ENCODE measurements around the gene MCOLN2. TPM values are rescaled to one million over a fixed set of nuclear protein-coding genes. Genes with fewer than 3 reads are reported as not detected.

Gene MCOLN2
- polyA plus RNA-seq, 1 of the 3 experiments (the other 2 are of a cell fraction): not detected

DNA sequence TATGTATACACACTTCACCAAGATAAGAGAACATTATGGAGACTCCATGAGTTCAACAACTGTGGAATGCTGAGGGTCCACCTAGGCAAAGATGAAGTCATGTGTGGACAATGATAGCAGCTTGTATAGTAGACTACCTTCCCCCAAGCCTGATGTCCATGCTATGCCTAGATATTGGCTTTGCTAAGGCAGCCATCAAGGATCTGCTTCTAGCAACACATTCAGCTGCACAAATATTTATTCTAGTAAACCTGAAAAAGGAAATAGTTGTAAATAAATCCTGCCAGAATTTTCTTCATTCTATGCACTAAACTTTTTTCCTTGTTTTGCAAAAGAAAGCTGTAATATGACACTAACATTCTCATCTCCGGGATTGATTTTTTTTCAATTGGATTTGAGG is 96.9 kb downstream of the MCOLN2 start:
- CTCF ChIA-PET: no interaction called here
- Histone ChIP-seq H3K27ac (ENCODE audit: low read depth in 2 of 2, low read length in 1 of 2) (no peak overlapping the region), H3K9me3 (no peaks in the 10 kb centered on the region), H2AFZ (ENCODE audit: low read depth) (no peak overlapping the region), H3K27me3 (ENCODE audit: insufficient read depth) (no peaks in the 10 kb centered on the region; the same call in 1 of the 2 replicates), H3K9ac (no peak overlapping the region), H3K4me3 (ENCODE audit: low read depth in 2 of 2, low read length in 1 of 2) (no peak overlapping the region), H3K36me3 (replicated peaks in 1 of 2; ENCODE audit: control insufficient read depth in 1 of 2, insufficient read depth in 2 of 2, low read length in 1 of 2) (no peaks in the 10 kb centered on the region), H4K20me1 (ENCODE audit: insufficient read depth) (no peaks in the 10 kb centered on the region), H3F3A (replicated peaks; ENCODE audit: insufficient read depth) (no peaks in the 10 kb centered on the region), H3K4me2 (no peak overlapping the region), H3K79me2 (ENCODE audit: insufficient read depth) (no peaks in the 10 kb centered on the region), H3K4me1 (ENCODE audit: control insufficient read depth in 1 of 2, insufficient read depth in 2 of 2, low read depth in 1 of 2, low read length in 1 of 2) (no peaks in the 10 kb centered on the region), H3K9me2 (no peaks in the 10 kb centered on the region)
- POLR2A ChIA-PET: no interaction called here
- DNase-seq: no peak
- TF ChIP-seq SMC3 (IDR thresholded peaks at IDR 0.05; ENCODE audit: low read depth, low read length): no peak
- TF ChIP-seq TEAD4 (IDR thresholded peaks at IDR 0.05; ENCODE audit: borderline replicate concordance, insufficient read depth): no peak
- TF ChIP-seq, protein P1, sequence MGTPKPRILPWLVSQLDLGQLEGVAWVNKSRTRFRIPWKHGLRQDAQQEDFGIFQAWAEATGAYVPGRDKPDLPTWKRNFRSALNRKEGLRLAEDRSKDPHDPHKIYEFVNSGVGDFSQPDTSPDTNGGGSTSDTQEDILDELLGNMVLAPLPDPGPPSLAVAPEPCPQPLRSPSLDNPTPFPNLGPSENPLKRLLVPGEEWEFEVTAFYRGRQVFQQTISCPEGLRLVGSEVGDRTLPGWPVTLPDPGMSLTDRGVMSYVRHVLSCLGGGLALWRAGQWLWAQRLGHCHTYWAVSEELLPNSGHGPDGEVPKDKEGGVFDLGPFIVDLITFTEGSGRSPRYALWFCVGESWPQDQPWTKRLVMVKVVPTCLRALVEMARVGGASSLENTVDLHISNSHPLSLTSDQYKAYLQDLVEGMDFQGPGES (IDR thresholded peaks at IDR 0.05; ENCODE audit: low read depth, low read length): no peak
- no peak for TF ChIP-seq POLR2AphosphoS5 (IDR thresholded peaks at IDR 0.05; ENCODE audit: low read depth, low read length)
- no peak for TF ChIP-seq TAF1 (IDR thresholded peaks at IDR 0.05; ENCODE audit: borderline replicate concordance, low read depth, low read length)
- TF ChIP-seq NRF1 (IDR thresholded peaks at IDR 0.05; ENCODE audit: low read depth, low read length): no peak
- WGBS (ENCODE audit: low lambda C conversion rate): 67% methylated on average over 1 of the region's 1 CpG

DNA sequence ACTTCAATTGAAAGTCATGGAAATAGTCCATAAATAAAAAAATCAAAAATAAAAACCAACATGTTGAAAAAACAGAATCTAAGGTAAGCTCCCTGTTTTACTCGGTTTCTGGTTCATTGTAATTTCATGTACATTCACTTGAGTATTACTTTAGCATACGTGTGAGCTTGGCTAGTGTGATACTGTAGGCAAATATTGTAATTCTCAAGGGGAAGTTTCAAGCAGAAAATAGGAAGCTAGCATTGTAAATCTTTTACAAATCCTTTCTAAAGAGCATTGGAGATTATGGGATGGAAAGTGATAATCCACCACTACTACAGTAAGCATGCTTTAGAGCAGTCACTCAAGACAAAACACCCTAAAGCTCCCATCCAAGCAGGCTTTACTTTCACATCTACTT is 100.6 kb downstream of the MCOLN2 start:
- 34% methylated on average over 2 of the region's 2 CpGs for WGBS (ENCODE audit: low lambda C conversion rate)
- CTCF ChIA-PET: interaction anchor here (1.0 to 1.9 kb wide), 4 partner anchors 17 to 124 kb away, joined by 3 to 6 read pairs (median 4); no protein-coding TSS in a partner anchor

More for the DNA sequence above, 100.6 kb downstream of the MCOLN2 start:
- Histone ChIP-seq H3K79me2 (ENCODE audit: insufficient read depth) (no peaks in the 10 kb centered on the region), H3K36me3 (replicated peaks in 1 of 2; ENCODE audit: control insufficient read depth in 1 of 2, insufficient read depth in 2 of 2, low read length in 1 of 2) (no peaks in the 10 kb centered on the region), H3K4me1 (ENCODE audit: control insufficient read depth in 1 of 2, insufficient read depth in 2 of 2, low read depth in 1 of 2, low read length in 1 of 2) (peaks cover 0 to 6% of the 10 kb centered on the region in 2 experiments; a peak in 1 of 4 replicates), H3K9ac (no peak overlapping the region), H3K4me2 (no peak overlapping the region), H3F3A (replicated peaks; ENCODE audit: insufficient read depth) (no peaks in the 10 kb centered on the region), H3K27me3 (ENCODE audit: insufficient read depth) (peaks cover 21% of the 10 kb centered on the region), H3K27ac (ENCODE audit: low read depth in 2 of 2, low read length in 1 of 2) (no peak overlapping the region), H3K4me3 (ENCODE audit: low read depth in 2 of 2, low read length in 1 of 2) (no peak overlapping the region), H3K9me2 (no peaks in the 10 kb centered on the region), H2AFZ (ENCODE audit: low read depth) (no peak overlapping the region), H4K20me1 (ENCODE audit: insufficient read depth) (no peaks in the 10 kb centered on the region), H3K9me3 (no peaks in the 10 kb centered on the region)
- POLR2A ChIA-PET: no interaction called here
- TF ChIP-seq EP300 (IDR thresholded peaks at IDR 0.05; ENCODE audit: borderline replicate concordance in 1 of 2, low read depth in 1 of 2, low read length in 1 of 2): no peak
- TF ChIP-seq, protein P2, sequence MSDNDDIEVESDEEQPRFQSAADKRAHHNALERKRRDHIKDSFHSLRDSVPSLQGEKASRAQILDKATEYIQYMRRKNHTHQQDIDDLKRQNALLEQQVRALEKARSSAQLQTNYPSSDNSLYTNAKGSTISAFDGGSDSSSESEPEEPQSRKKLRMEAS (IDR thresholded peaks at IDR 0.05; ENCODE audit: low read depth): no peak
- TF ChIP-seq GABPA (IDR thresholded peaks at IDR 0.05; ENCODE audit: low read depth): no peak
- TF ChIP-seq RFX5 (IDR thresholded peaks at IDR 0.05; ENCODE audit: low read length): no peak
- TF ChIP-seq, protein P3, sequence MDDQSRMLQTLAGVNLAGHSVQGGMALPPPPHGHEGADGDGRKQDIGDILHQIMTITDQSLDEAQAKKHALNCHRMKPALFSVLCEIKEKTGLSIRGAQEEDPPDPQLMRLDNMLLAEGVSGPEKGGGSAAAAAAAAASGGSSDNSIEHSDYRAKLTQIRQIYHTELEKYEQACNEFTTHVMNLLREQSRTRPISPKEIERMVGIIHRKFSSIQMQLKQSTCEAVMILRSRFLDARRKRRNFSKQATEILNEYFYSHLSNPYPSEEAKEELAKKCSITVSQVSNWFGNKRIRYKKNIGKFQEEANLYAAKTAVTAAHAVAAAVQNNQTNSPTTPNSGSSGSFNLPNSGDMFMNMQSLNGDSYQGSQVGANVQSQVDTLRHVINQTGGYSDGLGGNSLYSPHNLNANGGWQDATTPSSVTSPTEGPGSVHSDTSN (IDR thresholded peaks at IDR 0.05): no peak
- TF ChIP-seq FOSL2 (IDR thresholded peaks at IDR 0.05; ENCODE audit: borderline replicate concordance, low read depth): no peak
- TF ChIP-seq POLR2AphosphoS5 (IDR thresholded peaks at IDR 0.05; ENCODE audit: low read depth, low read length): no peak
- no peak for TF ChIP-seq MXI1 (IDR thresholded peaks at IDR 0.05; ENCODE audit: low read depth, low read length)
- no peak for DNase-seq
